K562 (cell line): ENCODE measurements around the gene MCC. TPM values are rescaled to one million over a fixed set of nuclear protein-coding genes. Genes with fewer than 3 reads are reported as not detected.

Experiments used
- ATAC-seq: fragments of 200-7000 bp; cut with Tn5 transposase; 3 replicates; pipeline ENCODE4 v1.9.1; 2020; ENCODE audit warnings: moderate library complexity
- BruUV-seq: library from RNA; stranded (reverse); fragments of 400-500 nt; replicated peaks from 2 replicates; lab custom pipeline; 2021; lab: Mats Ljungman, UMichigan
- CTCF ChIA-PET: fragments of 300-600 bp; formaldehyde crosslinking; extraction: SDS; loops from one replicate; lab custom pipeline; 2021; ENCODE audit warnings: low intra/inter-chr PET ratio; lab: Yijun Ruan, JAX
- POLR2A ChIA-PET: fragments of 300-600, 350-650 bp; sonication (Branson Sonifier 250); formaldehyde crosslinking; extraction: SDS; loops from one replicate; lab custom pipeline; 2021; ENCODE audit warnings: antibody characterized with exemption, inconsistent platforms; lab: Yijun Ruan, JAX
- DNase-seq, 4 experiments: peaks; one replicate each; pipeline versions ENCODE4 v3.0.0 to v3.0.0-alpha.2; 2011 to 2018; ENCODE audit warnings: low spot score in 3 of 4, mixed read lengths in 3 of 4; ENCODE audit errors: extremely low read depth in 1 of 4
- FAIRE-seq: peaks from 2 replicates; lab custom pipeline; 2011; peaks lifted over from hg19 to GRCh38; lab: Jason Lieb, UNC
- H2AFZ ChIP-seq: 2 replicates; pipeline ENCODE4 v1.6.0; 2011; ENCODE audit warnings: low read depth, low read length, control low read depth, inconsistent platforms
- H3K27ac ChIP-seq: fragments of 200-600 bp; 3 replicates; pipeline ENCODE4 v1.8.0; 2011; ENCODE audit warnings: low read depth, mild to moderate bottlenecking, control low read depth, inconsistent platforms, low read length, moderate library complexity, mixed read lengths; ENCODE audit errors: extremely low read depth
- H3K27me3 ChIP-seq, 2 experiments: fragments of 300-600 bp in 1 of 2; 2 replicates in 1 of 2; 3 replicates in 1 of 2; pipeline versions ENCODE4 v1.6.0 to v1.8.0; 2011; ENCODE audit warnings: inconsistent platforms in 2 of 2, low read length in 2 of 2, mild to moderate bottlenecking in 1 of 2, mixed read lengths in 1 of 2, moderate library complexity in 1 of 2; ENCODE audit not compliant: control insufficient read depth in 2 of 2, insufficient read depth in 2 of 2
- H3K36me3 ChIP-seq: fragments of 300-600 bp; 3 replicates; pipeline ENCODE4 v1.8.0; 2011; ENCODE audit warnings: mild to moderate bottlenecking, low read length, inconsistent platforms; ENCODE audit not compliant: control insufficient read depth, insufficient read depth
- H3K4me1 ChIP-seq, 2 experiments: fragments of 200-600 bp in 1 of 2; replicated peaks in 1 of 2; 2 replicates in 1 of 2; 3 replicates in 1 of 2; pipeline versions ENCODE4 v1.5.1 to v1.8.0; 2011; ENCODE audit warnings: inconsistent platforms in 2 of 2, low read length in 2 of 2, mild to moderate bottlenecking in 1 of 2, mixed read lengths in 1 of 2, moderate library complexity in 1 of 2; ENCODE audit not compliant: control insufficient read depth in 2 of 2, insufficient read depth in 2 of 2
- H3K4me2 ChIP-seq: 2 replicates; pipeline ENCODE4 v1.6.1; 2011; ENCODE audit warnings: low read length, control low read depth, inconsistent platforms, mixed read lengths; ENCODE audit not compliant: insufficient read depth
- H3K4me3 ChIP-seq: fragments of 200-600 bp; sonication (generic), shearing (Covaris generic); 2 replicates; pipeline ENCODE4 v1.5.1; 2016; ENCODE audit warnings: control low read depth, inconsistent platforms
- H3K79me2 ChIP-seq: fragments of 200-600 bp; 3 replicates; pipeline ENCODE4 v1.8.0; 2011; ENCODE audit warnings: low read length, inconsistent platforms; ENCODE audit not compliant: control insufficient read depth, insufficient read depth
- H3K9ac ChIP-seq, 2 experiments: 2 replicates each; pipeline versions ENCODE4 v1.6.0 to v1.6.1; 2011; ENCODE audit warnings: low read depth in 2 of 2, low read length in 2 of 2, control low read depth in 1 of 2, inconsistent platforms in 1 of 2, mild to moderate bottlenecking in 1 of 2, mixed read lengths in 1 of 2; ENCODE audit not compliant: insufficient read depth in 1 of 2
- H3K9me1 ChIP-seq: one replicate; pipeline ENCODE4 v1.6.0; 2011; ENCODE audit warnings: inconsistent platforms, mild to moderate bottlenecking, low read length, moderate library complexity; ENCODE audit not compliant: control insufficient read depth, insufficient read depth
- H3K9me3 ChIP-seq: replicated peaks from 2 replicates; pipeline ENCODE4 v1.5.1; 2011; ENCODE audit warnings: low read depth, low read length, inconsistent platforms; ENCODE audit not compliant: control insufficient read depth, insufficient read depth
- H4K20me1 ChIP-seq: replicated peaks from 2 replicates; pipeline ENCODE4 v1.6.1; 2011; ENCODE audit warnings: low read length, inconsistent platforms, mixed read lengths; ENCODE audit not compliant: control insufficient read depth, insufficient read depth
- CBFB ChIP-seq: sonication (generic); formaldehyde crosslinking; IDR thresholded peaks from 2 replicates; pipeline ENCODE4 v1.4.0; 2020; ENCODE audit warnings: mild to moderate bottlenecking, missing genetic modification reagents
- E2F8 ChIP-seq: fragments of 450-650 bp; IDR thresholded peaks from 2 replicates; pipeline ENCODE4 v1.7.1; 2018; ENCODE audit warnings: mild to moderate bottlenecking, low read depth; ENCODE audit not compliant: partially characterized antibody
- NR2C2 ChIP-seq, 2 experiments: fragments of 200-800 bp in 1 of 2; sonication (Bioruptor generic) in 1 of 2; sonication (generic) in 1 of 2; formaldehyde crosslinking in 1 of 2; IDR thresholded peaks; 2 replicates each; pipeline versions ENCODE4 v1.6.1 to v1.8.0; 2016 to 2022; ENCODE audit warnings: mild to moderate bottlenecking in 1 of 2, missing compliant biosample characterization in 1 of 2, missing genetic modification characterization in 1 of 2, missing genetic modification reagents in 1 of 2
- SMARCB1 ChIP-seq: IDR thresholded peaks from 2 replicates; pipeline ENCODE4 v1.6.1; 2011; ENCODE audit warnings: improper control_type of control experiment, low read depth; ENCODE audit not compliant: insufficient read length
- ZBTB49 ChIP-seq: sonication (generic); formaldehyde crosslinking; IDR thresholded peaks from 2 replicates; pipeline ENCODE4 v1.8.0; 2022; ENCODE audit warnings: missing genetic modification reagents, mild to moderate bottlenecking, borderline replicate concordance
- ZHX1 ChIP-seq: fragments of 150-350 bp; conservative IDR thresholded peaks from 2 replicates; pipeline ENCODE4 v1.6.1; 2014; ENCODE audit warnings: low read length
- ZNF197 ChIP-seq: fragments of 200-800 bp; sonication (Bioruptor generic); IDR thresholded peaks from 2 replicates; pipeline ENCODE4 v1.6.1; 2016; ENCODE audit warnings: low read depth, missing genetic modification characterization, missing compliant biosample characterization
- ZNF644 ChIP-seq: fragments of 200-800 bp; sonication (Bioruptor generic); IDR thresholded peaks from 2 replicates; pipeline ENCODE4 v1.6.1; 2016; ENCODE audit warnings: low read depth, missing genetic modification characterization, missing compliant biosample characterization
- WGBS: fragments of 100-300 bp; shearing (Covaris generic); methylation state at CpG from one replicate; pipeline ENCODE4 v1.1.6; 2016; ENCODE audit warnings: low coverage, mixed read lengths; ENCODE audit not compliant: insufficient coverage; ENCODE audit errors: missing lambda C conversion rate; 5-methylcytosine and 5-hydroxymethylcytosine counted together
- in situ Hi-C: fragments of 300-500 bp; cut with MboI; formaldehyde crosslinking; loops from 4 replicates; pipeline ENCODE4 v1.15.0; 2018; ENCODE audit warnings: inconsistent platforms, mixed read lengths
- intact Hi-C: fragments of 100-400 bp; cut with micrococcal nuclease; formaldehyde crosslinking; loops from 2 replicates; pipeline ENCODE4 v1.14.2; 2022
- polyA plus RNA-seq, 8 experiments: library from polyadenylated mRNA; depleted of rRNA in 4 of 8; stranded (reverse) in 5 of 8; unstranded in 3 of 8; fragments of >200 nt; fragmentation: Nextera tagmentation in 2 of 8; fragmentation: Illumina TruSeq in 1 of 8; extraction: Ambion mirVana in 2 of 8; extraction: Trizol in 1 of 8; gene quantifications; 2 replicates each; pipeline versions ENCODE4 v1.2.1 to v1.2.3, GENCODE V29; 2011 to 2014; ENCODE audit warnings: inconsistent platforms in 1 of 8, missing spikeins in 1 of 8
- total RNA-seq, 7 experiments: library from RNA; depleted of rRNA in 6 of 7; stranded (reverse); fragments of >200 nt in 6 of 7; fragmentation: Illumina TruSeq in 2 of 7; extraction: Trizol in 2 of 7; gene quantifications; 2 replicates each; pipeline versions ENCODE4 v1.2.1 to v1.2.3, GENCODE V29; 2011 to 2021; ENCODE audit warnings: low replicate concordance in 1 of 7

Gene MCC
- total and polyA plus RNA-seq, 9 of the 15 experiments (the other 6 are each of a cell fraction or from before 2014, with no cell fraction given): 0.04 to 0.24 (median 0.06) TPM; not detected in 1

- no peak for TF ChIP-seq E2F8
These were observed 370.0 kb downstream of the MCC start (continued) for GRCh38 chr5:113118298-113118697.

- POLR2A ChIA-PET: no interaction called here
- WGBS: 0% methylated on average over 4 of the region's 4 CpGs
- BruUV-seq: no TSS peak
- TF ChIP-seq SMARCB1 (no peak), ZNF197 (CRISPR knock-in tag) (no peak), NR2C2 (CRISPR knock-in tag; IDR thresholded peaks at IDR 0.05) (no peak), NR2C2 (tag; IDR thresholded peaks at IDR 0.05) (no peak), ZNF644 (tag) (no peak), ZBTB49 (CRISPR knock-in tag) (no peak), CBFB (CRISPR knock-in tag) (no peak), ZHX1 (no peak)
These were observed 370.6 kb downstream of the MCC start for GRCh38 chr5:113117543-113118115.

More at GRCh38 chr5:113117543-113118115, 370.6 kb downstream of the MCC start:
- no peak overlapping the region for H3K27ac ChIP-seq
- in situ Hi-C loops (no loop called here), intact Hi-C loops (no loop called here)
- no peak for FAIRE-seq
- no peaks in the 10 kb centered on the region; the same call in 1 of the 2 replicates for H4K20me1 ChIP-seq
- DNase-seq: no peak
- no peak overlapping the region for H3K4me2 ChIP-seq
- no peak overlapping the region for H3K4me3 ChIP-seq
- peaks cover 34 to 43% of the 10 kb centered on the region in 2 experiments for H3K27me3 ChIP-seq
- no peaks in the 10 kb centered on the region for H3K4me1 ChIP-seq
- H3K36me3 ChIP-seq: no peaks in the 10 kb centered on the region
- H3K9ac ChIP-seq: no peak overlapping the region
- no peak overlapping the region for H2AFZ ChIP-seq
- no peaks in the 10 kb centered on the region for H3K9me1 ChIP-seq
- CTCF ChIA-PET: no interaction called here
- ATAC-seq: no peak
- H3K79me2 ChIP-seq: no peaks in the 10 kb centered on the region
- H3K9me3 ChIP-seq: no peaks in the 10 kb centered on the region
